ENCODE data around the gene PRAMEF12. TPM values are rescaled to one million over a fixed set of nuclear protein-coding genes. Genes with fewer than 3 reads are reported as not detected.
A peak's percentile ranks its signal among the peaks of the same experiment; 100 is the strongest.

The PRAMEF12 gene
- total RNA-seq, 5 donors from 2014 or later (not counting 1 experiment from before 2014, with no cell fraction given): not detected

GRCh38 chr1:12764016-12764415, 9.5 kb upstream of the PRAMEF12 start:
- H3K9me3 Mint-ChIP-seq: no peaks in the 10 kb centered on the region
- ATAC-seq (replicated peaks in 1 of 4): no peak
- no peak overlapping the region for H3K4me3 Mint-ChIP-seq
- Histone ChIP-seq H3K36me3 (ENCODE audit: control insufficient read depth in 2 of 2, extremely low read depth in 1 of 2, insufficient read depth in 1 of 2, low read length in 1 of 2) (no peaks in the 10 kb centered on the region), H3K4me1 (ENCODE audit: control insufficient read depth in 1 of 2, extremely low read depth in 1 of 2, insufficient read depth in 2 of 2, low read length in 2 of 2) (no peaks in the 10 kb centered on the region), H3K27ac (ENCODE audit: low read length) (no peak overlapping the region), H3K9me3 (no peaks in the 10 kb centered on the region), H3K27me3 (replicated peaks in 1 of 2; ENCODE audit: control insufficient read depth in 2 of 2, extremely low read depth in 1 of 2, insufficient read depth in 2 of 2, low read length in 1 of 2) (peaks cover 3 to 25% of the 10 kb centered on the region in 2 experiments), H3K4me3 (ENCODE audit: control insufficient read depth in 1 of 2, extremely low read depth in 1 of 2, low read length in 1 of 2) (no peak overlapping the region)
- no peaks in the 10 kb centered on the region for H3K4me1 Mint-ChIP-seq
- no peaks in the 10 kb centered on the region for H3K36me3 Mint-ChIP-seq
- no peak for DNase-seq
- POLR2A ChIA-PET: no interaction called here
- peaks cover 28 to 36% of the 10 kb centered on the region in 2 donors for H3K27me3 Mint-ChIP-seq
- CTCF ChIA-PET: no interaction called here
- WGBS (ENCODE audit: insufficient coverage): 50% methylated on average over 1 of the region's 5 CpGs
- no peak overlapping the region for H3K27ac Mint-ChIP-seq

- peaks cover 5% of the 10 kb centered on the region for H3K36me3 Mint-ChIP-seq
- WGBS (ENCODE audit: insufficient coverage): 100% methylated on average over 1 of the region's 2 CpGs
- DNase-seq (no peak), ATAC-seq (replicated peaks in 1 of 4) (no peak)
- ChIA-PET POLR2A (no interaction called here), CTCF (no interaction called here)
- H3K4me3 ChIP-seq (ENCODE audit: control insufficient read depth in 1 of 2, extremely low read depth in 1 of 2, low read length in 1 of 2): no peak overlapping the region
- H3K36me3 ChIP-seq (ENCODE audit: control insufficient read depth in 2 of 2, extremely low read depth in 1 of 2, insufficient read depth in 1 of 2, low read length in 1 of 2): no peaks in the 10 kb centered on the region
- H3K9me3 Mint-ChIP-seq: no peaks in the 10 kb centered on the region
- H3K4me1 Mint-ChIP-seq: no peaks in the 10 kb centered on the region
- peaks cover 3 to 43% of the 10 kb centered on the region in 2 experiments for H3K27me3 ChIP-seq (replicated peaks in 1 of 2; ENCODE audit: control insufficient read depth in 2 of 2, extremely low read depth in 1 of 2, insufficient read depth in 2 of 2, low read length in 1 of 2)
- no peaks in the 10 kb centered on the region for H3K4me1 ChIP-seq (ENCODE audit: control insufficient read depth in 1 of 2, extremely low read depth in 1 of 2, insufficient read depth in 2 of 2, low read length in 2 of 2)
- H3K27me3 Mint-ChIP-seq: peaks cover 47 to 53% of the 10 kb centered on the region in 2 donors
- no peak overlapping the region for H3K4me3 Mint-ChIP-seq
- H3K9me3 ChIP-seq: no peaks in the 10 kb centered on the region
- H3K27ac ChIP-seq (ENCODE audit: low read length): no peak overlapping the region
- no peak overlapping the region for H3K27ac Mint-ChIP-seq
Observed at GRCh38 chr1:12769031-12769430, 4.5 kb upstream of the PRAMEF12 start.

- Histone ChIP-seq H3K36me3 (ENCODE audit: control insufficient read depth in 2 of 2, extremely low read depth in 1 of 2, insufficient read depth in 1 of 2, low read length in 1 of 2) (no peaks in the 10 kb centered on the region), H3K27ac (ENCODE audit: low read length) (no peak overlapping the region), H3K4me1 (ENCODE audit: control insufficient read depth in 1 of 2, extremely low read depth in 1 of 2, insufficient read depth in 2 of 2, low read length in 2 of 2) (no peaks in the 10 kb centered on the region), H3K27me3 (replicated peaks in 1 of 2; ENCODE audit: control insufficient read depth in 2 of 2, extremely low read depth in 1 of 2, insufficient read depth in 2 of 2, low read length in 1 of 2) (peaks cover 3 to 43% of the 10 kb centered on the region in 2 experiments), H3K9me3 (no peaks in the 10 kb centered on the region), H3K4me3 (ENCODE audit: control insufficient read depth in 1 of 2, extremely low read depth in 1 of 2, low read length in 1 of 2) (no peak overlapping the region)
- ChIA-PET CTCF (no interaction called here), POLR2A (no interaction called here)
- no peaks in the 10 kb centered on the region for H3K9me3 Mint-ChIP-seq
- H3K4me3 Mint-ChIP-seq: no peak overlapping the region
- ATAC-seq (replicated peaks in 1 of 4): no peak
- H3K27me3 Mint-ChIP-seq: peaks cover 47 to 55% of the 10 kb centered on the region in 2 donors
- H3K36me3 Mint-ChIP-seq: peaks cover 5% of the 10 kb centered on the region
- H3K27ac Mint-ChIP-seq: peak overlapping the region in 1 of 2 donors; percentile 36
- no peaks in the 10 kb centered on the region for H3K4me1 Mint-ChIP-seq
- 50% methylated on average over 5 of the region's 7 CpGs for WGBS (ENCODE audit: insufficient coverage)
- no peak for DNase-seq
Observed at GRCh38 chr1:12769976-12770505, 3.5 kb upstream of the PRAMEF12 start.

- peaks cover 47 to 55% of the 10 kb centered on the region in 2 donors for H3K27me3 Mint-ChIP-seq
- ChIA-PET CTCF (no interaction called here), POLR2A (no interaction called here)
- Histone ChIP-seq H3K4me1 (ENCODE audit: control insufficient read depth in 1 of 2, extremely low read depth in 1 of 2, insufficient read depth in 2 of 2, low read length in 2 of 2) (no peaks in the 10 kb centered on the region), H3K27me3 (replicated peaks in 1 of 2; ENCODE audit: control insufficient read depth in 2 of 2, extremely low read depth in 1 of 2, insufficient read depth in 2 of 2, low read length in 1 of 2) (peaks cover 3 to 47% of the 10 kb centered on the region in 2 experiments), H3K9me3 (no peaks in the 10 kb centered on the region), H3K4me3 (ENCODE audit: control insufficient read depth in 1 of 2, extremely low read depth in 1 of 2, low read length in 1 of 2) (no peak overlapping the region), H3K36me3 (ENCODE audit: control insufficient read depth in 2 of 2, extremely low read depth in 1 of 2, insufficient read depth in 1 of 2, low read length in 1 of 2) (no peaks in the 10 kb centered on the region), H3K27ac (ENCODE audit: low read length) (no peak overlapping the region)
- peaks cover 5% of the 10 kb centered on the region for H3K36me3 Mint-ChIP-seq
- no peak overlapping the region for H3K4me3 Mint-ChIP-seq
- WGBS (ENCODE audit: insufficient coverage): 72% methylated on average over 2 of the region's 2 CpGs
- DNase-seq: no peak
- H3K4me1 Mint-ChIP-seq: no peaks in the 10 kb centered on the region
- H3K27ac Mint-ChIP-seq: no peak overlapping the region
- no peaks in the 10 kb centered on the region for H3K9me3 Mint-ChIP-seq
- ATAC-seq (replicated peaks in 1 of 4): no peak
Observed at GRCh38 chr1:12770620-12771019, 2.9 kb upstream of the PRAMEF12 start.

GRCh38 chr1:12771186-12771585, 2.4 kb upstream of the PRAMEF12 start:
- Mint-ChIP-seq H3K36me3 (peaks cover 5% of the 10 kb centered on the region), H3K27ac (no peak overlapping the region), H3K9me3 (no peaks in the 10 kb centered on the region), H3K27me3 (peaks cover 47 to 59% of the 10 kb centered on the region in 2 donors), H3K4me1 (no peaks in the 10 kb centered on the region), H3K4me3 (no peak overlapping the region)
- Histone ChIP-seq H3K36me3 (ENCODE audit: control insufficient read depth in 2 of 2, extremely low read depth in 1 of 2, insufficient read depth in 1 of 2, low read length in 1 of 2) (no peaks in the 10 kb centered on the region), H3K27ac (ENCODE audit: low read length) (no peak overlapping the region), H3K9me3 (no peaks in the 10 kb centered on the region), H3K4me3 (ENCODE audit: control insufficient read depth in 1 of 2, extremely low read depth in 1 of 2, low read length in 1 of 2) (no peak overlapping the region), H3K27me3 (replicated peaks in 1 of 2; ENCODE audit: control insufficient read depth in 2 of 2, extremely low read depth in 1 of 2, insufficient read depth in 2 of 2, low read length in 1 of 2) (peaks cover 3 to 49% of the 10 kb centered on the region in 2 experiments), H3K4me1 (ENCODE audit: control insufficient read depth in 1 of 2, extremely low read depth in 1 of 2, insufficient read depth in 2 of 2, low read length in 2 of 2) (no peaks in the 10 kb centered on the region)
- WGBS (ENCODE audit: insufficient coverage): 95% methylated on average over 2 of the region's 5 CpGs
- ATAC-seq (replicated peaks in 1 of 4): no peak
- DNase-seq: no peak
- POLR2A ChIA-PET: no interaction called here
- CTCF ChIA-PET: no interaction called here

GRCh38 chr1:12772520-12772919, 1.0 kb upstream of the PRAMEF12 start:
- Mint-ChIP-seq H3K27ac (no peak overlapping the region), H3K4me1 (no peaks in the 10 kb centered on the region), H3K9me3 (no peaks in the 10 kb centered on the region), H3K36me3 (peaks cover 5% of the 10 kb centered on the region), H3K27me3 (peaks cover 45 to 56% of the 10 kb centered on the region in 2 donors), H3K4me3 (no peak overlapping the region)
- CTCF ChIA-PET: no interaction called here
- Histone ChIP-seq H3K4me3 (ENCODE audit: control insufficient read depth in 1 of 2, extremely low read depth in 1 of 2, low read length in 1 of 2) (no peak overlapping the region), H3K27ac (ENCODE audit: low read length) (no peak overlapping the region), H3K9me3 (no peaks in the 10 kb centered on the region), H3K27me3 (replicated peaks in 1 of 2; ENCODE audit: control insufficient read depth in 2 of 2, extremely low read depth in 1 of 2, insufficient read depth in 2 of 2, low read length in 1 of 2) (peaks cover 3 to 51% of the 10 kb centered on the region in 2 experiments), H3K36me3 (ENCODE audit: control insufficient read depth in 2 of 2, extremely low read depth in 1 of 2, insufficient read depth in 1 of 2, low read length in 1 of 2) (no peaks in the 10 kb centered on the region), H3K4me1 (ENCODE audit: control insufficient read depth in 1 of 2, extremely low read depth in 1 of 2, insufficient read depth in 2 of 2, low read length in 2 of 2) (no peaks in the 10 kb centered on the region)
- no peak for DNase-seq
- WGBS (ENCODE audit: insufficient coverage): 90% methylated on average over 2 of the region's 5 CpGs
- no peak for ATAC-seq (replicated peaks in 1 of 4)
- POLR2A ChIA-PET: no interaction called here

GRCh38 chr1:12774801-12775345, 1.3 kb downstream of the PRAMEF12 start:
- H3K27ac Mint-ChIP-seq: no peak overlapping the region
- no peak overlapping the region for H3K27ac ChIP-seq (ENCODE audit: low read length)
- H3K4me3 ChIP-seq (ENCODE audit: control insufficient read depth in 1 of 2, extremely low read depth in 1 of 2, low read length in 1 of 2): no peak overlapping the region
- H3K36me3 ChIP-seq (ENCODE audit: control insufficient read depth in 2 of 2, extremely low read depth in 1 of 2, insufficient read depth in 1 of 2, low read length in 1 of 2): no peaks in the 10 kb centered on the region
- H3K4me1 ChIP-seq (ENCODE audit: control insufficient read depth in 1 of 2, extremely low read depth in 1 of 2, insufficient read depth in 2 of 2, low read length in 2 of 2): no peaks in the 10 kb centered on the region
- H3K27me3 ChIP-seq (replicated peaks in 1 of 2; ENCODE audit: control insufficient read depth in 2 of 2, extremely low read depth in 1 of 2, insufficient read depth in 2 of 2, low read length in 1 of 2): peaks cover 0 to 43% of the 10 kb centered on the region in 2 experiments
- ATAC-seq (replicated peaks in 1 of 4) (no peak), DNase-seq (no peak)
- H3K27me3 Mint-ChIP-seq: peaks cover 37 to 38% of the 10 kb centered on the region in 2 donors
- peaks cover 5% of the 10 kb centered on the region for H3K36me3 Mint-ChIP-seq
- no peaks in the 10 kb centered on the region for H3K9me3 ChIP-seq
- no peaks in the 10 kb centered on the region for H3K4me1 Mint-ChIP-seq
- ChIA-PET CTCF (no interaction called here), POLR2A (no interaction called here)
- WGBS (ENCODE audit: insufficient coverage): 75% methylated on average over 4 of the region's 5 CpGs
- H3K4me3 Mint-ChIP-seq: no peak overlapping the region
- H3K9me3 Mint-ChIP-seq: no peaks in the 10 kb centered on the region
